Epithelial cell of esophagus (primary cell): Measurements from ENCODE around the gene TEAD3.

Experiments used
- DNase-seq: peaks from one replicate; pipeline ENCODE4 v3.0.0; 2010; ENCODE audit warnings: low read depth
- H3K4me3 ChIP-seq: 2 replicates; pipeline ENCODE4 v1.5.1; 2011; ENCODE audit warnings: mild to moderate bottlenecking, low read length, control low read depth
- CTCF ChIP-seq: IDR thresholded peaks from 2 replicates; pipeline ENCODE4 v1.5.1; 2011; ENCODE audit warnings: low read depth, mild to moderate bottlenecking, low read length, control low read depth, inconsistent platforms; ENCODE audit not compliant: insufficient read depth; ENCODE audit errors: missing control alignments

TEAD3 gene

DNA sequence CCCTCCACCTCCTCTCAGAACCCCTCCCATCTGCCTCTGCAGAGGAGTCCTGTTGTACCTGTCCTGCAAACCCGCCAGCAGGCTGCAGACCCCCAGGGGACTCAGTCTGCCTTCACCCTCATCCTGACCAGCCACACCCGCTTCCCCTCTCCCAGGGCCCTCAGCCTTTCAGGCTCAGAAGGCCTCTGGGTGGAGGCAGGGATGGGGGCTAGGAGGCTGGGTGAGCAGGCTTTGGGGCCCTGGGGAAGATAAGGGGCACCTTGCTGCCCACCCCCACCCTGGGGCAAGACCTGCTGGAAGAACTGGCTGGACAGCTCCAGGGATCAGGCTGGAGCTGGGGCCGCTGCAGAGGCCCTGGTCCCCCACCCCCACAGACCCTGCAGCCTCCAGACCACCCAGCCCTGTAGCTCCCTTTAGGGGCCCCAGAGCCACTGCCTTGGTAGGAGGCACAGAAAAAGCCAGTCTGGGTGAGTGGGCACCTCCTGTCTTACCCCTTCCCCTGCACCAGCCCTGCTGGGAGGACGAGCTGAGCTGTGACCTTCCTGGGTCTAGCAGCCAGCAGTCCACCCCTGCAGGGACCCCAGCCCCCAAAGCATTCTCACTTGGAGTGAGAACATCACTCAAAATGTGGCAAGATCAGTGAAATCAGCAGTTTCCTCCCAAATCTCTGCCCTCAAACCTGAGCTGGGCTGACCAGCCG is 5.2 kb downstream of the TEAD3 start:
- H3K4me3 ChIP-seq = no peak overlapping the region
- no peak for DNase-seq
- TF ChIP-seq CTCF = no peak

DNA sequence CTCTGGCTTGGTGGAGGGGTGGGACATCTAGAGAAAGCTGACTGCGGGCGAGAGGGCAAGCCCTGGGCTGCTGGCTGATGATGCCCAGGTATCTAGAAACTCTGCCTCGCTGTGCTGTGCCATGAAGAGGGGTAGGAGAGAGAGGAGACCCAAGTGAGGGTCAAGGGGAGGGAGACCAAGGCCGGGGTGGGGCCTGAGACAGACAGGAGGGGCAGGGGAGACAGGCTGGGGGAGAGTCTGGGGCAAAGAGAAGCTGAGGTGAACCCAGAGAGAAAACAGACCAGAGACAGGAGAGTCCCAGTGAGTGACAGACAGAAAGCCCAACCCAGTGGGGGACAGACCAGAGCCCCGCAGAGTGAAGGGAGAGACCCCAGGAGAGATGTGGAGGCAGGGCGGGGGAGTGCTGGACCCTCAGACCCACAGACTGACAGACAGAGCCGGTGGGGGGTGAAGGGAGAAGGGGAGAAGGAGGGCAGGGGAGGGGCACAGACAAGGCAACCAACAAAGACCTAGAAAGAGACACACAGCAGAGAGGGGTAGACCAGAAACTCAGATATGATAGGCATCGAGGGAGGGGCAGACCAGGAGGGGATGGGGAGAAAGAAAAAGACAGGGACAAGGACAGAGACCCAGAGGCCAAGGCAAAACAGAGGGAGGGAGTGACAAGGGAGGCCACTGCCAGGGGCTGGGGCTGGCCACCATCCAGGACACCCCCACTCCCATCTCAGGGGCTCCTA is 5.9 kb downstream of the TEAD3 start:
- no peak for TF ChIP-seq CTCF
- no peak overlapping the region for H3K4me3 ChIP-seq
- no peak for DNase-seq

GRCh38 chr6:35489995-35490791 is 6.7 kb downstream of the TEAD3 start:
- H3K4me3 ChIP-seq = no peak overlapping the region
- DNase-seq = peak; percentile 49
- TF ChIP-seq CTCF = no peak

GRCh38 chr6:35489066-35489465 is 7.8 kb downstream of the TEAD3 start:
- peak; percentile 79 for DNase-seq
- H3K4me3 ChIP-seq = no peak overlapping the region
- no peak for TF ChIP-seq CTCF

GRCh38 chr6:35488517-35488862 is 8.4 kb downstream of the TEAD3 start:
- DNase-seq = no peak

More at GRCh38 chr6:35488517-35488862, 8.4 kb downstream of the TEAD3 start:
- no peak for TF ChIP-seq CTCF
- H3K4me3 ChIP-seq = no peak overlapping the region
